Muscle of leg (tissue), 11 donors: Measurements from ENCODE around the gene OR2A7. TPM values are rescaled to one million over a fixed set of nuclear protein-coding genes. Genes with fewer than 3 reads are reported as not detected.
A peak's percentile ranks its signal among the peaks of the same experiment; 100 is the strongest.
"Not testable (repeated sequence)": the region's sequence is repeated elsewhere in the genome, so short reads cannot be mapped to it uniquely, and the experiment has no call there.

Source experiments
- DNase-seq: peaks from one replicate; pipeline ENCODE4 v3.0.0; 2013
- H3K27ac ChIP-seq: one replicate; pipeline ENCODE4 v1.5.1; 2013; ENCODE audit warnings: mild to moderate bottlenecking, low read length, control low read depth
- H3K27me3 ChIP-seq: one replicate; pipeline ENCODE4 v1.6.1; 2013; ENCODE audit warnings: low read length; ENCODE audit not compliant: control insufficient read depth, insufficient read depth
- H3K36me3 ChIP-seq: one replicate; pipeline ENCODE4 v1.6.1; 2013; ENCODE audit warnings: low read length; ENCODE audit not compliant: control insufficient read depth, insufficient read depth
- H3K4me1 ChIP-seq: one replicate; pipeline ENCODE4 v1.6.1; 2013; ENCODE audit warnings: low read length; ENCODE audit not compliant: control insufficient read depth, insufficient read depth
- H3K4me3 ChIP-seq: one replicate; pipeline ENCODE4 v1.5.1; 2013; ENCODE audit warnings: low read length, control low read depth
- H3K9me3 ChIP-seq: replicated peaks from 2 replicates; pipeline ENCODE4 v1.6.1; 2013; ENCODE audit warnings: low read depth, low read length; ENCODE audit not compliant: control insufficient read depth
- WGBS: methylation state at CpG from one replicate; pipeline ENCODE4 v1.1.5; 2013; ENCODE audit warnings: missing lambda C conversion rate; ENCODE audit not compliant: insufficient coverage; 5-methylcytosine and 5-hydroxymethylcytosine counted together
- polyA plus RNA-seq, 8 donors: library from polyadenylated mRNA; unstranded; fragments of 120-200 nt; gene quantifications; one replicate each; pipeline versions ENCODE4 v1.2.1 to v1.2.3, GENCODE V29; 2013; ENCODE audit warnings: inconsistent platforms in 1 of 8, low replicate concordance in 1 of 8; ENCODE audit not compliant: insufficient read length in 8 of 8, insufficient read depth in 1 of 8
- total RNA-seq: library from RNA; stranded (reverse); fragments of 120-200 nt; gene quantifications from one replicate; pipeline ENCODE4 v1.2.4, GENCODE V29; 2013

OR2A7 gene
- total and polyA plus RNA-seq, 9 donors, result 0.44 to 2.7 (median 1.2) TPM

- WGBS, result 93% methylated on average over 2 of the region's 5 CpGs
- no peaks in the 10 kb centered on the region for H3K36me3 ChIP-seq
- no peaks in the 10 kb centered on the region for H3K27me3 ChIP-seq
- no peaks in the 10 kb centered on the region for H3K9me3 ChIP-seq
- no peak overlapping the region for H3K4me3 ChIP-seq
- H3K27ac ChIP-seq, result no peak overlapping the region
- DNase-seq, result no peak
- H3K4me1 ChIP-seq, result no peaks in the 10 kb centered on the region
These were observed 9.1 kb downstream of the OR2A7 start for GRCh38 chr7:144255471-144255897.

- not testable (repeated sequence) for DNase-seq, H3K27me3 ChIP-seq, H3K27ac ChIP-seq, H3K9me3 ChIP-seq, H3K4me3 ChIP-seq, H3K36me3 ChIP-seq, H3K4me1 ChIP-seq
- WGBS, result no CpG with 5 or more reads among the region's 4 CpGs
These were observed 12.3 kb downstream of the OR2A7 start for GRCh38 chr7:144252307-144252706.

- not testable (repeated sequence) for H3K4me3 ChIP-seq, H3K9me3 ChIP-seq, H3K27me3 ChIP-seq, H3K27ac ChIP-seq, H3K36me3 ChIP-seq, DNase-seq, H3K4me1 ChIP-seq
- no CpG with 5 or more reads among the region's 1 CpG for WGBS
These were observed 16.8 kb downstream of the OR2A7 start for GRCh38 chr7:144247674-144248330.

- no CpG with 5 or more reads among the region's 5 CpGs for WGBS
- H3K27me3 ChIP-seq, H3K9me3 ChIP-seq, H3K36me3 ChIP-seq, H3K4me1 ChIP-seq, H3K4me3 ChIP-seq, DNase-seq, H3K27ac ChIP-seq: not testable (repeated sequence)
These were observed 17.6 kb downstream of the OR2A7 start for GRCh38 chr7:144246967-144247366.

GRCh38 chr7:144245372-144245771 is 19.2 kb downstream of the OR2A7 start:
- no CpG with 5 or more reads among the region's 2 CpGs for WGBS
- not testable (repeated sequence) for H3K27me3 ChIP-seq, H3K27ac ChIP-seq, DNase-seq, H3K4me3 ChIP-seq, H3K36me3 ChIP-seq, H3K4me1 ChIP-seq, H3K9me3 ChIP-seq

GRCh38 chr7:144239365-144239764 is 25.2 kb downstream of the OR2A7 start, which contains the start of gene OR2A42:
Gene OR2A42, minus strand, starts transcription at chr7:144239605. Its CDS starts 6,762 bp downstream, at chr7:144232843.
- not testable (repeated sequence) for DNase-seq, H3K27me3 ChIP-seq, H3K4me3 ChIP-seq, H3K27ac ChIP-seq, H3K36me3 ChIP-seq, H3K9me3 ChIP-seq, H3K4me1 ChIP-seq
- WGBS, result no CpG with 5 or more reads among the region's 2 CpGs

GRCh38 chr7:144238530-144239082 is 26.0 kb downstream of the OR2A7 start:
- H3K9me3 ChIP-seq, H3K4me1 ChIP-seq, H3K27me3 ChIP-seq, H3K4me3 ChIP-seq, H3K27ac ChIP-seq, DNase-seq, H3K36me3 ChIP-seq: not testable (repeated sequence)
- no CpG with 5 or more reads among the region's 2 CpGs for WGBS

- not testable (repeated sequence) for DNase-seq, H3K9me3 ChIP-seq, H3K27ac ChIP-seq, H3K27me3 ChIP-seq, H3K4me1 ChIP-seq, H3K36me3 ChIP-seq, H3K4me3 ChIP-seq
- WGBS, result no CpG with 5 or more reads among the region's 1 CpG
These were observed 31.6 kb downstream of the OR2A7 start for GRCh38 chr7:144233039-144233438.

GRCh38 chr7:144231027-144231426 is 33.6 kb downstream of the OR2A7 start:
- H3K4me1 ChIP-seq, H3K27me3 ChIP-seq, H3K36me3 ChIP-seq, DNase-seq, H3K9me3 ChIP-seq, H3K4me3 ChIP-seq, H3K27ac ChIP-seq: not testable (repeated sequence)
- WGBS, result no CpG with 5 or more reads among the region's 2 CpGs

GRCh38 chr7:144228810-144229209 is 35.8 kb downstream of the OR2A7 start:
- H3K9me3 ChIP-seq, H3K27ac ChIP-seq, H3K27me3 ChIP-seq, DNase-seq, H3K4me3 ChIP-seq, H3K4me1 ChIP-seq, H3K36me3 ChIP-seq: not testable (repeated sequence)
- no CpG with 5 or more reads among the region's 3 CpGs for WGBS

GRCh38 chr7:144226866-144227265 is 37.7 kb downstream of the OR2A7 start:
- not testable (repeated sequence) for H3K27me3 ChIP-seq, H3K9me3 ChIP-seq, H3K27ac ChIP-seq, H3K4me1 ChIP-seq, H3K36me3 ChIP-seq, H3K4me3 ChIP-seq
- WGBS, result no CpG with 5 or more reads among the region's 4 CpGs
- DNase-seq, result peak; percentile 4
